ENCODE results near the gene TTBK1.

DNA sequence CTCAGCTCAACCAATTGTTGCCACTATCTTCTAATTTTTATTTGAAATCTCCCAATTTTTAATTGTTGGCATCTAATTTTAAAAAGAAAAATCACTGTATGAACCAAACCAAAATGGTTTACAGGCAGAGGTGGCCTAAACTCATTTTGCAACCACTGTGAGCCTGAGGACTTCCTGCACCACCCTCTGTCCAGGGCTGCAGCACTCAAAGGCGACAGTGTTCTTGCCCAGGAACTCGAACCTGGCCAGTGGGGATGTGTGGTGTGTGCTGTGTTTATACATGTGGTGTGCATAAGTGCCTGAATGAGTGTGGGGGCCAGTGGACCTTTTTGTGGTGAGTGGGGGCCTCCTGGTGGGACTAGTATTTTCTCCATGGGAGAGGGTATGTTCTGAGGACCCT, 30.4 kb downstream of the TTBK1 start:
- TF ChIP-seq, protein P1, sequence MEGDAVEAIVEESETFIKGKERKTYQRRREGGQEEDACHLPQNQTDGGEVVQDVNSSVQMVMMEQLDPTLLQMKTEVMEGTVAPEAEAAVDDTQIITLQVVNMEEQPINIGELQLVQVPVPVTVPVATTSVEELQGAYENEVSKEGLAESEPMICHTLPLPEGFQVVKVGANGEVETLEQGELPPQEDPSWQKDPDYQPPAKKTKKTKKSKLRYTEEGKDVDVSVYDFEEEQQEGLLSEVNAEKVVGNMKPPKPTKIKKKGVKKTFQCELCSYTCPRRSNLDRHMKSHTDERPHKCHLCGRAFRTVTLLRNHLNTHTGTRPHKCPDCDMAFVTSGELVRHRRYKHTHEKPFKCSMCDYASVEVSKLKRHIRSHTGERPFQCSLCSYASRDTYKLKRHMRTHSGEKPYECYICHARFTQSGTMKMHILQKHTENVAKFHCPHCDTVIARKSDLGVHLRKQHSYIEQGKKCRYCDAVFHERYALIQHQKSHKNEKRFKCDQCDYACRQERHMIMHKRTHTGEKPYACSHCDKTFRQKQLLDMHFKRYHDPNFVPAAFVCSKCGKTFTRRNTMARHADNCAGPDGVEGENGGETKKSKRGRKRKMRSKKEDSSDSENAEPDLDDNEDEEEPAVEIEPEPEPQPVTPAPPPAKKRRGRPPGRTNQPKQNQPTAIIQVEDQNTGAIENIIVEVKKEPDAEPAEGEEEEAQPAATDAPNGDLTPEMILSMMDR (IDR thresholded peaks at IDR 0.05) = no peak
- no peak for TF ChIP-seq POLR2A (IDR thresholded peaks at IDR 0.05)

Data from body of pancreas (tissue), 4 donors.